Neural progenitor cell (in vitro differentiated cells): ENCODE data around the gene SULT4A1. TPM values are rescaled to one million over a fixed set of nuclear protein-coding genes. Genes with fewer than 3 reads are reported as not detected.
"Not testable (repeated sequence)": the region's sequence is repeated elsewhere in the genome, so short reads cannot be mapped to it uniquely, and the experiment has no call there.

Source experiments
- DNase-seq: peaks from one replicate; pipeline ENCODE4 v3.0.0-alpha.2; 2016; ENCODE audit warnings: low spot score
- H2AFZ ChIP-seq: fragments of 200-600 bp; sonication (generic); replicated peaks from 2 replicates; pipeline ENCODE4 v1.6.1; 2016; ENCODE audit warnings: antibody characterized with exemption
- H3F3A ChIP-seq: fragments of 200-600 bp; sonication (generic); 2 replicates; pipeline ENCODE4 v1.6.1; 2016; ENCODE audit warnings: antibody characterized with exemption, low read depth
- H3K27ac ChIP-seq: fragments of 200-600 bp; sonication (generic); 2 replicates; pipeline ENCODE4 v1.5.1; 2016; ENCODE audit warnings: mild to moderate bottlenecking
- H3K27me3 ChIP-seq: fragments of 200-600 bp; sonication (generic); 2 replicates; pipeline ENCODE4 v1.6.1; 2016; ENCODE audit warnings: mild to moderate bottlenecking, moderate library complexity
- H3K36me3 ChIP-seq: fragments of 200-600 bp; sonication (generic); 2 replicates; pipeline ENCODE4 v1.5.1; 2016
- H3K4me1 ChIP-seq: fragments of 200-600 bp; sonication (generic); 2 replicates; pipeline ENCODE4 v1.6.1; 2016; ENCODE audit warnings: mixed run types
- H3K4me2 ChIP-seq: fragments of 200-600 bp; sonication (generic); 2 replicates; pipeline ENCODE4 v1.6.1; 2016
- H3K4me3 ChIP-seq: fragments of 200-600 bp; sonication (generic); 2 replicates; pipeline ENCODE4 v1.5.1; 2016
- H3K79me2 ChIP-seq: fragments of 200-600 bp; sonication (generic); 2 replicates; pipeline ENCODE4 v1.6.1; 2016; ENCODE audit warnings: low read depth
- H3K9ac ChIP-seq: fragments of 200-600 bp; sonication (generic); 2 replicates; pipeline ENCODE4 v1.6.1; 2016
- H3K9me3 ChIP-seq: fragments of 200-600 bp; sonication (generic); 2 replicates; pipeline ENCODE4 v1.5.1; 2016; ENCODE audit warnings: low read depth
- H4K20me1 ChIP-seq: fragments of 200-600 bp; sonication (generic); 2 replicates; pipeline ENCODE4 v1.6.1; 2016; ENCODE audit warnings: low read depth
- H3K27ac Mint-ChIP-seq: 3 replicates; pipeline ENCODE4 v1.8.0; 2021; ENCODE audit warnings: mixed read lengths
- H3K27me3 Mint-ChIP-seq: 2 replicates; pipeline ENCODE4 v1.8.0; 2022; ENCODE audit warnings: low read depth, mild to moderate bottlenecking, inconsistent platforms, moderate library complexity, mixed read lengths; ENCODE audit not compliant: insufficient read depth
- H3K36me3 Mint-ChIP-seq: 3 replicates; pipeline ENCODE4 v1.8.0; 2021; ENCODE audit warnings: mixed read lengths
- H3K4me1 Mint-ChIP-seq: 3 replicates; pipeline ENCODE4 v1.8.0; 2021; ENCODE audit warnings: mixed read lengths
- H3K4me3 Mint-ChIP-seq: 3 replicates; pipeline ENCODE4 v1.8.0; 2021; ENCODE audit warnings: mild to moderate bottlenecking, moderate library complexity, mixed read lengths
- H3K9me3 Mint-ChIP-seq: 3 replicates; pipeline ENCODE4 v1.8.0; 2020; ENCODE audit warnings: mixed read lengths
- CTCF ChIP-seq: fragments of 200-600 bp; sonication (generic); IDR thresholded peaks from 2 replicates; pipeline ENCODE4 v1.5.1; 2017; ENCODE audit warnings: antibody characterized with exemption, mild to moderate bottlenecking
- EZH2 ChIP-seq: fragments of 200-600 bp; sonication (generic); IDR thresholded peaks from 2 replicates; pipeline ENCODE4 v1.6.1; 2017; ENCODE audit warnings: antibody characterized with exemption, mild to moderate bottlenecking, moderate library complexity
- EZH2phosphoT487 ChIP-seq: fragments of 200-600 bp; sonication (generic); IDR thresholded peaks from 2 replicates; pipeline ENCODE4 v1.6.1; 2017; ENCODE audit warnings: antibody characterized with exemption
- total RNA-seq: library from RNA; depleted of rRNA; stranded (reverse); fragments of >200 nt; gene quantifications from 2 replicates; pipeline ENCODE4 v1.2.3, GENCODE V29; 2015; ENCODE audit warnings: low replicate concordance

Gene SULT4A1
- total RNA-seq, 1 donor from 2014 or later, result 14.2 TPM

GRCh38 chr22:43909708-43910107, 47.4 kb upstream of the SULT4A1 start:
- Histone ChIP-seq H3K4me3 (no peak overlapping the region), H4K20me1 (no peaks in the 10 kb centered on the region), H3K9ac (no peak overlapping the region), H3K9me3 (no peaks in the 10 kb centered on the region), H3K27ac (no peak overlapping the region), H3F3A (no peaks in the 10 kb centered on the region), H3K79me2 (no peaks in the 10 kb centered on the region), H3K4me2 (no peak overlapping the region), H2AFZ (no peak overlapping the region), H3K36me3 (no peaks in the 10 kb centered on the region), H3K27me3 (no peaks in the 10 kb centered on the region), H3K4me1 (no peaks in the 10 kb centered on the region)
- Mint-ChIP-seq H3K27ac (no peak overlapping the region), H3K4me1 (peaks cover 9% of the 10 kb centered on the region), H3K4me3 (no peak overlapping the region), H3K36me3 (no peaks in the 10 kb centered on the region), H3K27me3 (peaks cover 19% of the 10 kb centered on the region), H3K9me3 (peaks cover 4% of the 10 kb centered on the region)
- DNase-seq, result no peak
- TF ChIP-seq CTCF, result no peak
- no peak for TF ChIP-seq EZH2phosphoT487
- TF ChIP-seq EZH2, result no peak

GRCh38 chr22:43905681-43906080, 43.4 kb upstream of the SULT4A1 start:
- Mint-ChIP-seq H3K4me3 (no peak overlapping the region), H3K27ac (no peak overlapping the region), H3K27me3 (peaks cover 6% of the 10 kb centered on the region), H3K4me1 (peaks cover 10% of the 10 kb centered on the region), H3K9me3 (peaks cover 4% of the 10 kb centered on the region), H3K36me3 (no peaks in the 10 kb centered on the region)
- no peak for TF ChIP-seq CTCF
- no peak for TF ChIP-seq EZH2phosphoT487
- no peak for TF ChIP-seq EZH2
- Histone ChIP-seq H3K4me2 (no peak overlapping the region), H3K27me3 (no peaks in the 10 kb centered on the region), H3F3A (no peaks in the 10 kb centered on the region), H3K36me3 (no peaks in the 10 kb centered on the region), H3K4me1 (no peaks in the 10 kb centered on the region), H3K9me3 (no peaks in the 10 kb centered on the region), H3K79me2 (no peaks in the 10 kb centered on the region), H3K27ac (no peak overlapping the region), H2AFZ (no peak overlapping the region), H3K9ac (no peak overlapping the region), H3K4me3 (no peak overlapping the region), H4K20me1 (no peaks in the 10 kb centered on the region)
- no peak for DNase-seq

GRCh38 chr22:43904412-43904811, 42.1 kb upstream of the SULT4A1 start:
- H3K4me1 Mint-ChIP-seq, result peaks cover 10% of the 10 kb centered on the region
- H3K4me3 Mint-ChIP-seq, DNase-seq: not testable (repeated sequence)

GRCh38 chr22:43903033-43903432, 40.7 kb upstream of the SULT4A1 start:
- not testable (repeated sequence) for H3K4me3 ChIP-seq, DNase-seq, H3K9me3 ChIP-seq, H3K4me2 ChIP-seq, H3K36me3 ChIP-seq, H3K27me3 Mint-ChIP-seq, H4K20me1 ChIP-seq, H3F3A ChIP-seq, H3K27me3 ChIP-seq, H2AFZ ChIP-seq, H3K9ac ChIP-seq, H3K36me3 Mint-ChIP-seq, H3K4me1 ChIP-seq, H3K27ac ChIP-seq, H3K4me3 Mint-ChIP-seq, H3K9me3 Mint-ChIP-seq, H3K79me2 ChIP-seq
- peak overlapping the region; percentile 21 for H3K27ac Mint-ChIP-seq
- peaks cover 10% of the 10 kb centered on the region for H3K4me1 Mint-ChIP-seq

More at GRCh38 chr22:43904412-43904811, 42.1 kb upstream of the SULT4A1 start:
- H2AFZ ChIP-seq, H3K4me1 ChIP-seq, H3K36me3 Mint-ChIP-seq, H4K20me1 ChIP-seq, H3K27ac Mint-ChIP-seq, H3K36me3 ChIP-seq, H3K9ac ChIP-seq, H3K27ac ChIP-seq, H3K4me2 ChIP-seq, H3K9me3 Mint-ChIP-seq, H3K4me3 ChIP-seq, H3F3A ChIP-seq, H3K9me3 ChIP-seq, H3K27me3 ChIP-seq, H3K79me2 ChIP-seq: not testable (repeated sequence)
- TF ChIP-seq CTCF, result peak; percentile 41
- peaks cover 11% of the 10 kb centered on the region for H3K27me3 Mint-ChIP-seq
